Adrenal gland (tissue), 5 donors: ENCODE measurements around the gene ALG9.

ENCODE experiments used
- POLR2A ChIP-seq, 2 donors: fragments of 450-650 bp; IDR thresholded peaks; one replicate each; pipeline ENCODE4 v1.6.1; 2017; ENCODE audit warnings: antibody characterized with exemption in 2 of 2, mild to moderate bottlenecking in 2 of 2, moderate library complexity in 1 of 2
- TF ChIP-seq, protein P1 (sequence below), 6 experiments: fragments of 450-650 bp in 4 of 6; fragments of 200-600 bp in 2 of 6; sonication (generic) in 1 of 6; IDR thresholded peaks; 1 replicate in 5 of 6; 2 replicates in 1 of 6; pipeline versions ENCODE4 v1.5.1 to v1.8.0; 2016 to 2021; ENCODE audit warnings: antibody characterized with exemption in 6 of 6, mild to moderate bottlenecking in 2 of 6, moderate library complexity in 1 of 6
- donor health status: DM: no; HTN: no; CAD: no.

DNA sequence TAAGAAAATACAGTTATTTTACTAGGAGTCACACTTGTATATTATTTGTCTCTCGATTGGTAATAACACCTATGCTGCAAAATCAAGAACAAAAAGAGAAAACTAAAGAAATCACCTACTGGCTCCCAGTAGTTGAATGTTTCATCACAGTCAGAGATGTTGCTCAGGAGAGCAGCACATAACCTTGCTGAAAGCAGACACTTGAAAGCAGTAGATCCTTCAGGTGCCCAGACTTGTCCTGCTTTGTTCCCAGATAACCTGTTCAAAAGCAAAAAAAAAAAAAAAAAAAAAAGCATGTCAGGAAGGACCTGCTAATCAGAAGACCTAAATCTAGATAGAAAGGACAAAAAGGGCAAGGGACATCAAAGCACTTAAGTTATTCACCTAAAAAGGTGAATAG lies 1.3 kb downstream of the ALG9 start:
- TF ChIP-seq POLR2A (IDR thresholded peaks at IDR 0.05): no peak
- TF ChIP-seq, protein P1, sequence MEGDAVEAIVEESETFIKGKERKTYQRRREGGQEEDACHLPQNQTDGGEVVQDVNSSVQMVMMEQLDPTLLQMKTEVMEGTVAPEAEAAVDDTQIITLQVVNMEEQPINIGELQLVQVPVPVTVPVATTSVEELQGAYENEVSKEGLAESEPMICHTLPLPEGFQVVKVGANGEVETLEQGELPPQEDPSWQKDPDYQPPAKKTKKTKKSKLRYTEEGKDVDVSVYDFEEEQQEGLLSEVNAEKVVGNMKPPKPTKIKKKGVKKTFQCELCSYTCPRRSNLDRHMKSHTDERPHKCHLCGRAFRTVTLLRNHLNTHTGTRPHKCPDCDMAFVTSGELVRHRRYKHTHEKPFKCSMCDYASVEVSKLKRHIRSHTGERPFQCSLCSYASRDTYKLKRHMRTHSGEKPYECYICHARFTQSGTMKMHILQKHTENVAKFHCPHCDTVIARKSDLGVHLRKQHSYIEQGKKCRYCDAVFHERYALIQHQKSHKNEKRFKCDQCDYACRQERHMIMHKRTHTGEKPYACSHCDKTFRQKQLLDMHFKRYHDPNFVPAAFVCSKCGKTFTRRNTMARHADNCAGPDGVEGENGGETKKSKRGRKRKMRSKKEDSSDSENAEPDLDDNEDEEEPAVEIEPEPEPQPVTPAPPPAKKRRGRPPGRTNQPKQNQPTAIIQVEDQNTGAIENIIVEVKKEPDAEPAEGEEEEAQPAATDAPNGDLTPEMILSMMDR (IDR thresholded peaks at IDR 0.05): no peak
